Loucy (cell line): ENCODE measurements around the gene KLK13.

Experiments used
- H2AFZ ChIP-seq: fragments of 200-600 bp; sonication (generic); 2 replicates; pipeline ENCODE4 v1.6.0; 2016; ENCODE audit warnings: antibody characterized with exemption, mild to moderate bottlenecking, low read length, moderate library complexity
- H3F3A ChIP-seq: fragments of 200-600 bp; 2 replicates; pipeline ENCODE4 v1.6.0; 2016; ENCODE audit warnings: antibody characterized with exemption, low read depth, mild to moderate bottlenecking
- H3K27me3 ChIP-seq: fragments of 200-600 bp; sonication (generic); 2 replicates; pipeline ENCODE4 v1.6.1; 2014; ENCODE audit warnings: low read length, mild to moderate bottlenecking; ENCODE audit not compliant: insufficient read depth, poor library complexity, severe bottlenecking
- H3K36me3 ChIP-seq: fragments of 200-600 bp; sonication (generic); 2 replicates; pipeline ENCODE4 v1.6.1; 2016; ENCODE audit warnings: low read length; ENCODE audit not compliant: insufficient read depth
- H3K4me1 ChIP-seq: fragments of 200-600 bp; sonication (generic); 2 replicates; pipeline ENCODE4 v1.5.1; 2014; ENCODE audit warnings: low read length, mild to moderate bottlenecking; ENCODE audit not compliant: insufficient read depth, poor library complexity, severe bottlenecking
- H3K4me2 ChIP-seq: fragments of 200-600 bp; sonication (generic); 2 replicates; pipeline ENCODE4 v1.6.0; 2014; ENCODE audit warnings: antibody characterized with exemption, low read length, low read depth, mild to moderate bottlenecking; ENCODE audit not compliant: poor library complexity, severe bottlenecking
- H3K4me3 ChIP-seq: fragments of 200-600 bp; sonication (generic); 2 replicates; pipeline ENCODE4 v1.5.1; 2014; ENCODE audit warnings: low read length, mild to moderate bottlenecking, mixed read lengths; ENCODE audit not compliant: poor library complexity, severe bottlenecking
- H3K79me2 ChIP-seq: fragments of 200-600 bp; sonication (generic); 2 replicates; pipeline ENCODE4 v1.6.1; 2014; ENCODE audit warnings: low read length; ENCODE audit not compliant: insufficient read depth
- H3K9ac ChIP-seq: fragments of 200-600 bp; sonication (generic); 2 replicates; pipeline ENCODE4 v1.6.0; 2014; ENCODE audit warnings: mild to moderate bottlenecking, low read depth, low read length, moderate library complexity; ENCODE audit not compliant: poor library complexity, severe bottlenecking
- H3K9me2 ChIP-seq: fragments of 200-600 bp; sonication (generic); replicated peaks from 2 replicates; pipeline ENCODE4 v1.6.1; 2016; ENCODE audit warnings: low read depth, low read length, mixed read lengths
- H3K9me3 ChIP-seq: fragments of 200-600 bp; sonication (generic); 2 replicates; pipeline ENCODE4 v1.6.1; 2014; ENCODE audit warnings: mild to moderate bottlenecking, antibody characterized with exemption, low read length, low read depth; ENCODE audit not compliant: insufficient read depth
- H4K20me1 ChIP-seq: fragments of 200-600 bp; sonication (generic); 2 replicates; pipeline ENCODE4 v1.6.0; 2014; ENCODE audit warnings: antibody characterized with exemption, low read length, mild to moderate bottlenecking; ENCODE audit not compliant: insufficient read depth, poor library complexity, severe bottlenecking
- EZH2phosphoT487 ChIP-seq: fragments of 200-600 bp; IDR thresholded peaks from 2 replicates; pipeline ENCODE4 v1.6.1; 2018; ENCODE audit warnings: antibody characterized with exemption, mild to moderate bottlenecking, moderate library complexity, borderline replicate concordance
- TF ChIP-seq, protein P1 (sequence below): fragments of 200-600 bp; sonication (generic); conservative IDR thresholded peaks from 2 replicates; pipeline ENCODE4 v1.5.1; 2014; ENCODE audit warnings: mild to moderate bottlenecking, antibody characterized with exemption, low read length

Gene KLK13

DNA sequence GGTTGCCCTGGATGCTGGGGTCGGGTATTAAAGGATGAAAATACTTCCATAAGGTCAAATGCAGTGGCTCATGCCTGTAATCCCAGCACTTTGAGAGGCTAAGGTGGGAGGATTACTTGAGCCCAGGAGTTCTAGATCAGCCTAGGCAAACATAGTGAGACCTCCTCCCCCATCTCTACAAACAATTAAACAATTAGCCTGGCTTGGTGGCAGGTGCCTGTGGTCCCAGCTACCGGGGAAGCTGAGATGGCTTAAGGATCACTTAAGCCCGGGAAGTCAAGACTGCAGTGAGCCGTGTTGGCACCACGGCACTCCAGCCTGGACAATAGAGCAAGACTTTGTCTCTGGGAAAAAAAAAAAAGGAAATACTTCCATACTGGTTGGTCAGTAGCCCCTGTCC is 40.0 kb downstream of the KLK13 start:
- Histone ChIP-seq H3K9me3 (no peaks in the 10 kb centered on the region), H2AFZ (no peak overlapping the region), H3F3A (no peaks in the 10 kb centered on the region), H3K9ac (no peak overlapping the region), H3K27me3 (no peaks in the 10 kb centered on the region), H3K4me1 (no peaks in the 10 kb centered on the region), H4K20me1 (no peaks in the 10 kb centered on the region), H3K9me2 (no peaks in the 10 kb centered on the region), H3K79me2 (no peaks in the 10 kb centered on the region), H3K36me3 (no peaks in the 10 kb centered on the region), H3K4me3 (no peak overlapping the region), H3K4me2 (no peak overlapping the region)
- TF ChIP-seq, protein P1, sequence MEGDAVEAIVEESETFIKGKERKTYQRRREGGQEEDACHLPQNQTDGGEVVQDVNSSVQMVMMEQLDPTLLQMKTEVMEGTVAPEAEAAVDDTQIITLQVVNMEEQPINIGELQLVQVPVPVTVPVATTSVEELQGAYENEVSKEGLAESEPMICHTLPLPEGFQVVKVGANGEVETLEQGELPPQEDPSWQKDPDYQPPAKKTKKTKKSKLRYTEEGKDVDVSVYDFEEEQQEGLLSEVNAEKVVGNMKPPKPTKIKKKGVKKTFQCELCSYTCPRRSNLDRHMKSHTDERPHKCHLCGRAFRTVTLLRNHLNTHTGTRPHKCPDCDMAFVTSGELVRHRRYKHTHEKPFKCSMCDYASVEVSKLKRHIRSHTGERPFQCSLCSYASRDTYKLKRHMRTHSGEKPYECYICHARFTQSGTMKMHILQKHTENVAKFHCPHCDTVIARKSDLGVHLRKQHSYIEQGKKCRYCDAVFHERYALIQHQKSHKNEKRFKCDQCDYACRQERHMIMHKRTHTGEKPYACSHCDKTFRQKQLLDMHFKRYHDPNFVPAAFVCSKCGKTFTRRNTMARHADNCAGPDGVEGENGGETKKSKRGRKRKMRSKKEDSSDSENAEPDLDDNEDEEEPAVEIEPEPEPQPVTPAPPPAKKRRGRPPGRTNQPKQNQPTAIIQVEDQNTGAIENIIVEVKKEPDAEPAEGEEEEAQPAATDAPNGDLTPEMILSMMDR = no peak

DNA sequence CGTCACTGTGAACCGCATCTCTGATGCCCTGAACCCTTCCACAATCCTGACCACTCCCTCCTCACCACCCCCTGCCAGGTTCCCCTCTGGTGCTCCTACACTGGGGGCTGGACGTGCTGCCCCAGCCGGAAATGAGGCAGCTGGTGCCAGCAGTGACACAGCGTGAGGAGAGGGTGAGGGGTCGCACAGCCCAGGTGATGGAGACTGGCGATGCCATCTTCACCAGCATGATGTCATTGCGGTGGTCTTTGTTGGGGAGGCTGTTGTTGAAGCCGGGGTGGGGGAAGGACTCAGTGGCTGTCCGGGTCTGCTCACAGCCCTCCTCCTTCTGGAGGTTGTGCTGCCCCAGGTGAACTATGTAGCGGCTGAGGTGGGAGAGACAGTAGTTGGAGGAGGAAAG is 40.9 kb downstream of the KLK13 start:
- Histone ChIP-seq H3K36me3 (no peaks in the 10 kb centered on the region), H4K20me1 (no peaks in the 10 kb centered on the region), H3K79me2 (no peaks in the 10 kb centered on the region), H3F3A (no peaks in the 10 kb centered on the region), H3K4me2 (no peak overlapping the region), H3K4me3 (no peak overlapping the region), H3K27me3 (no peaks in the 10 kb centered on the region), H3K9me3 (no peaks in the 10 kb centered on the region), H2AFZ (no peak overlapping the region), H3K4me1 (no peaks in the 10 kb centered on the region), H3K9me2 (no peaks in the 10 kb centered on the region), H3K9ac (no peak overlapping the region)
- TF ChIP-seq EZH2phosphoT487 = no peak
- TF ChIP-seq, protein P1 = no peak

DNA sequence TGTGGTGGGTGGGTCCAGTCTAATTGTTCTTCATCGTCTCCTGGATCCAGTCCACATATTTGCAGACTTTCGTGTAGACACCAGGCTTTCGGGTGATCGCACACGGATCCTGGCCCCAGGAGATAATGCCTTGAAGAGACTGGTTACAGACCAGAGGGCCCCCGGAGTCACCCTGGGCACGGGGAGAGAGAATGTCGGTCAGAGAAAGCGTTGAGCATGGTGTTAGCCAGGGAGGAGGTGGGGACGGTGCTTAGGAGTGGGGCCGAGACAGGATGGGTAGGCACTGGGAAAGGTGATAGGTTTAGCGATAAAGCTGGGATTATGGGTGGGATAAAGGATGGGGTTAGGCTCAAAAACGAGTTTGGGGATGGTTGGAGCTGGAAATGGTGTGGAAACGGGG is 42.4 kb downstream of the KLK13 start:
- H3K9me2 ChIP-seq = no peaks in the 10 kb centered on the region
- H3K9ac ChIP-seq = no peak overlapping the region
- no peaks in the 10 kb centered on the region for H3K27me3 ChIP-seq
- no peaks in the 10 kb centered on the region for H3K9me3 ChIP-seq
- no peaks in the 10 kb centered on the region for H3K36me3 ChIP-seq
- H3K4me1 ChIP-seq = no peaks in the 10 kb centered on the region
- TF ChIP-seq, protein P1 = no peak
- TF ChIP-seq EZH2phosphoT487 = no peak
- H3K4me3 ChIP-seq = no peak overlapping the region
- H4K20me1 ChIP-seq = no peaks in the 10 kb centered on the region
- no peaks in the 10 kb centered on the region for H3K79me2 ChIP-seq
- no peak overlapping the region for H2AFZ ChIP-seq
- H3K4me2 ChIP-seq = no peak overlapping the region
- H3F3A ChIP-seq = no peaks in the 10 kb centered on the region
